ENCODE measurements around the gene SCRN2. TPM values are rescaled to one million over a fixed set of nuclear protein-coding genes. Genes with fewer than 3 reads are reported as not detected.

The SCRN2 gene
- total and polyA plus RNA-seq, 3 donors from 2014 or later = 25.6 to 38.0 (median 31.0) TPM

DNA sequence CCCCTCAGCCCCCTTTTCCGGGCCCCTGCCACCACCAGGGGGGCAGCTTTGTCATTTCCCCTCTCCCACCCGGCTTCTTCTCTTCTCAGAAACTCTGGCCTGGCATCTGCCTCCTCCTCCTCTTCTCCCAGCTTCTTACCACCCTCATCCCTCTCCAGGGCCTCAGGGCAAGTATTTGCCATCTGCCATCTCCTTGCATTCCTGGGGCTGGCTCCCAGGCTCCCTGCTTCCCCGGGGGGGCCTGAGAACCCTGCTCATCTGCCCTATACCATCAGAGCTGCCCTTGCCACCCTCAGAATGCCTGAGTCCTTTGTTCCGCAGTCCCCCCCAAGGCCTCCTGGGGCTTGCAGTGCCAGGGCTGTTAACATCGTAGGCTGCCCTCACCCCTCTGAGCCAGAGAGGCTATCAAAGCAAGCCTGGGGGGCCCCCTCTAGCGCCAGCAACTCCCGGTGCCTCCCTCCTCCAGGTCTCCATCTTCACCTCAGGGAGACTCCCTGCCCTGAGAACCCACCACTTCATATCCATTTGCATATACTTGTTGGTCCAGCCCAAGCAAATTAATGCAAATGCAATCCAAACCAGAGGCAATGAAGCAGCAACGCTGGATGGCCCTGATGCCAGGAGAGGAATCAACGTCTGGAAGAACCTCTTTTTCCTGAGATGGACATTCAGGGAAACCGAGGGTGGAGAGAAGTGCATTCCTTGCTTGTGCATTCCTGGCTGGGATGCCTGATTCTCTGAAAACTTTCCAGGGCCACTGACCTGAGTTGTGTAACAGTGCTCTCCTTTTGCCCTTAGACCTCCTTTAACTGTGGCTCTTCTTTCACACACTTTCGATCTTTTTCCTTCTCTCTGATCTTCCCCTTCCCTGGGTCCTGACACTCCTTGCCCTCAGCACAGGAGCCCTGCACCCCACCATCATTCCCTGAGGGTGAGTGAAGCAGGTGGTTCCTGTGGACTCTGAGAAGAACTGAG is 34.2 kb upstream of the SCRN2 start:
- no peaks in the 10 kb centered on the region for H3K27me3 ChIP-seq
- WGBS, 2 donors = 57 to 77% methylated on average over 11 of the region's 11 CpGs
- H3K27ac ChIP-seq = no peak overlapping the region
- H3K4me3 ChIP-seq = no peak overlapping the region
- H3K4me1 ChIP-seq = peaks cover 7% of the 10 kb centered on the region
- TF ChIP-seq, protein P1, sequence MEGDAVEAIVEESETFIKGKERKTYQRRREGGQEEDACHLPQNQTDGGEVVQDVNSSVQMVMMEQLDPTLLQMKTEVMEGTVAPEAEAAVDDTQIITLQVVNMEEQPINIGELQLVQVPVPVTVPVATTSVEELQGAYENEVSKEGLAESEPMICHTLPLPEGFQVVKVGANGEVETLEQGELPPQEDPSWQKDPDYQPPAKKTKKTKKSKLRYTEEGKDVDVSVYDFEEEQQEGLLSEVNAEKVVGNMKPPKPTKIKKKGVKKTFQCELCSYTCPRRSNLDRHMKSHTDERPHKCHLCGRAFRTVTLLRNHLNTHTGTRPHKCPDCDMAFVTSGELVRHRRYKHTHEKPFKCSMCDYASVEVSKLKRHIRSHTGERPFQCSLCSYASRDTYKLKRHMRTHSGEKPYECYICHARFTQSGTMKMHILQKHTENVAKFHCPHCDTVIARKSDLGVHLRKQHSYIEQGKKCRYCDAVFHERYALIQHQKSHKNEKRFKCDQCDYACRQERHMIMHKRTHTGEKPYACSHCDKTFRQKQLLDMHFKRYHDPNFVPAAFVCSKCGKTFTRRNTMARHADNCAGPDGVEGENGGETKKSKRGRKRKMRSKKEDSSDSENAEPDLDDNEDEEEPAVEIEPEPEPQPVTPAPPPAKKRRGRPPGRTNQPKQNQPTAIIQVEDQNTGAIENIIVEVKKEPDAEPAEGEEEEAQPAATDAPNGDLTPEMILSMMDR (IDR thresholded peaks at IDR 0.05) = no peak
- TF ChIP-seq POLR2A (IDR thresholded peaks at IDR 0.05) = no peak
- intact Hi-C loops (cut with DNase I; ENCODE audit: low total_unique reads) = no loop called here
- H3K36me3 ChIP-seq (ENCODE audit: low read depth, missing control alignments) = no peaks in the 10 kb centered on the region
- no peaks in the 10 kb centered on the region for H3K9me3 ChIP-seq
- no peak for DNase-seq

DNA sequence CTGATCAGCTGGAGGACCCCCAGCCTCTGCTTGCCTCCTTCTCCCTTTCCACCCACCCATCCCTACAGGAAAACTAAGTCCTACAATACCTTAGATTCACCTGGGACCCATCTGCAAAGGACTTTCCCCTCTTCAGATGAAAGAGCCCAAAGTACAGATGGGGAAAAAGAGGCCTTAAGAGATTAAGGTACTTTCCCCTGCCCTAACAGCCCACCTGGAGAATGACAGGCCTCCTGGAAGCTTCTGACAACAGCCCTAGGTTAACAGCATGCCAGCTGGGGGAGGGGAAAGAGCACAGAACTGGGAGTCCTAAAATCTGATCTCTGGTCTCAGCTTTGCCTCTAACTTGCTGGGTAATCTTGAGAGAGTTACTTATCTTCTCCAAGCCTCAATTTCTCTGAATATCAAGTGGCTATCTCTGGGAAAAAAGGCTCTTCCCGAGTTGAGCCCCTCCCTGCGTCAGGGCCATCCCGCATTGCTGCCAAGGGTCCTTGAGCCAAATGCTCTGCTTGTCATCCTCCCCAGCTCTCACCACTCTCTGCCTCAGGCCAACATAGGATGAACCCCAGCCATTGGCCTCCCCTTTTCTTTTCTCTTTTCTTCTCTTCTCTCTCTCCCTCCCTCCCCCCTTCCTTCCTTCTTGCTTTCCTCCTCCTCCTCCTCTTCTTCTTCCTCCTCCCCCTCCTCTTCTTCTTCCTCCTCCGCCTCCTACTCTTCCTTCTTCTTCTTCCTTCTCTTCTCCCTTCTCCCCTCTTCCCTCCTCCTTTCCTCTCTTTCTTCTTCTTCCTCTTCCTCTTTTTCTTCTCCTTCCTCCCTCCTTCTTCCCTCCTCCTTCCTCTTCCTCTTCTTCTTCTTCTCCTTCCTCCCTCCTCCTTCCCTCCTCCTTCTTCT is 32.4 kb upstream of the SCRN2 start:
- no peaks in the 10 kb centered on the region for H3K9me3 ChIP-seq
- TF ChIP-seq POLR2A (IDR thresholded peaks at IDR 0.05) = no peak
- TF ChIP-seq, protein P1 (IDR thresholded peaks at IDR 0.05) = no peak
- peaks cover 7% of the 10 kb centered on the region for H3K4me1 ChIP-seq
- H3K27ac ChIP-seq = no peak overlapping the region
- H3K36me3 ChIP-seq (ENCODE audit: low read depth, missing control alignments) = no peaks in the 10 kb centered on the region
- DNase-seq = no peak
- H3K4me3 ChIP-seq = no peak overlapping the region
- intact Hi-C loops (cut with DNase I; ENCODE audit: low total_unique reads) = no loop called here
- no peaks in the 10 kb centered on the region for H3K27me3 ChIP-seq
- WGBS, 2 donors = 62 to 64% methylated on average over 4 of the region's 4 CpGs

GRCh38 chr17:47872651-47873161 is 31.6 kb upstream of the SCRN2 start:
- Histone ChIP-seq H3K27me3 (no peaks in the 10 kb centered on the region), H3K9me3 (no peaks in the 10 kb centered on the region), H3K27ac (no peak overlapping the region), H3K4me1 (peaks cover 7% of the 10 kb centered on the region), H3K36me3 (ENCODE audit: low read depth, missing control alignments) (no peaks in the 10 kb centered on the region), H3K4me3 (peak overlapping the region in 1 of 2 donors; percentile 36)
- no peak for TF ChIP-seq POLR2A (IDR thresholded peaks at IDR 0.05)
- TF ChIP-seq, protein P1 (IDR thresholded peaks at IDR 0.05) = no peak
- 17 to 22% methylated on average over 1 to 15 of the region's 15 CpGs for WGBS, 2 donors
- no peak for DNase-seq
- intact Hi-C loops (cut with DNase I; ENCODE audit: low total_unique reads) = no loop called here

- H3K9me3 ChIP-seq = no peaks in the 10 kb centered on the region
- peak overlapping the region in 1 of 2 donors; percentile 36 for H3K4me3 ChIP-seq
- no peak for DNase-seq
- WGBS, 2 donors = 28 to 31% methylated on average over 28 to 29 of the region's 29 CpGs
- TF ChIP-seq, protein P1 (IDR thresholded peaks at IDR 0.05) = no peak
- TF ChIP-seq POLR2A (IDR thresholded peaks at IDR 0.05) = no peak
- peaks cover 7% of the 10 kb centered on the region for H3K4me1 ChIP-seq
- intact Hi-C loops (cut with DNase I; ENCODE audit: low total_unique reads) = no loop called here
- no peaks in the 10 kb centered on the region for H3K27me3 ChIP-seq
- no peaks in the 10 kb centered on the region for H3K36me3 ChIP-seq (ENCODE audit: low read depth, missing control alignments)
- no peak overlapping the region for H3K27ac ChIP-seq
These were observed 31.1 kb upstream of the SCRN2 start for GRCh38 chr17:47872019-47872650.
